ENCODE data around the gene SPINT3. TPM values are rescaled to one million over a fixed set of nuclear protein-coding genes. Genes with fewer than 3 reads are reported as not detected.

Gene SPINT3
- total RNA-seq, 1 donor: not detected

DNA sequence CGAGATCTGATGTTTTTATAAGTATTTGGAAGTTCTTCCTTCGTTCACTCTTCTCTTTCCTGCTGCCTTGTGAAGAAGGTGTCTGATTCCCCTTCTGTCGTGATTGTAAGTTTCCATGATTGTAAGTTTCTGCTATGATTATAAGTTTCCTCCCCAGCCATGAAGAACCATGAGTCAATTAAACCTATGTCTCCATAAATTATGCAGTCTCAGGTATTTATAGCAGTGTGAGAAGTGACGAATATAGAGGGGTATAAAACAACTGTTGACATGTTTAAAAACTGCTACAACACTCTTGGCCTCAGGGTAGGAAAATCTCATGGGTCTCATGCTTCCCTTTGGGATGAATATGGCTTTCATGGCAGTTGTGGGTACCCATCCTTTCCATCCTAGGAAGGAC, 51.7 kb downstream of the SPINT3 start:
- DNase-seq (ENCODE audit: low read depth in 2 of 3, low spot score in 2 of 3): no peak

DNA sequence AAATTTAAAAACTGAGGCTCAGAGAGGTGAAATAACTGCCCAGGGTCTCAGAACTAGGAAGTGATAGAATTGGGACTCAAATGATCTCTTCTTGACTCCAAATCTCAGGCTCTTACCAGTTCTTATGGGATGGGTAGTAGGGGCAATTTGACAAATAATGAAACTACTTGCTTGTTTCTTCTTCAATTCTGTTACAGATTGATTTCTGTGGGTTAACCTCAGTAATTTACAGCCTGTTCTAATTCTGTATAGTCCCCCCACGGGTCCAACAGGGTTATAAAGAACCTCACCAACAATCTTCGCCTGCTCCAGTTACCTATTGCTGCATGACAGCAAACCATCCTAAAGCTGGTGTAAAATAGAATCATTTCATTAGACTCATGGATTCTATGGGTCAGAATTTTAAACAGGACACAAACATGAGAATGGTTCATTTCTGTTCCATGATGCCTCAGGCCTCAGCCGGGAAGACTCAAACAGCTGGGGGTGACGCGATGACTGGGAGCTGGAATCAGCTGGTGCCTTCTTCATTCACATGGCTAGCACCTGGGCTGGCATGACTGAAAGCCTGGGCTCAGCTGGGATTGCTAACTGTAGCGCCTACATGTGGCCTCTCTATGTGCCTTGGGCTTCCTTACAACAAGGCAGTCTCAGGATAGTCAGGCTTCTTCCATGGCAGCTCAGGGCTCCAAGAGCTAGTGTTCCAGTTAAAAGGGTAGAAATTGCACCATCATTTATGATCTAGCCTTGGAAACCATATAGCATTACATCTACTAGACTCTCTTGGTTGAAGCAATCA, 52.5 kb downstream of the SPINT3 start:
- DNase-seq (ENCODE audit: low read depth in 2 of 3, low spot score in 2 of 3): no peak

Small RNA genes lying within 50 kb of the gene (small RNA-seq; reads per million reads assigned to genes)
- gene AL031663.1 (not detected), gene HSPD1P21 (not detected), gene RNA5SP485 (not detected)

Other genes starting within 250 kb of the SPINT3 start
- not detected for gene RBPJL, start 208.8 kb downstream of the SPINT3 start, total RNA-seq
- under 0.01 TPM for gene MATN4, start 207.3 kb downstream of the SPINT3 start, total RNA-seq
- gene SDC4, start 167.2 kb downstream of the SPINT3 start, total RNA-seq: 4.0 TPM
- 31.2 TPM for gene SYS1, start 152.5 kb downstream of the SPINT3 start, total RNA-seq
- not detected for gene TP53TG5, start 137.3 kb downstream of the SPINT3 start, total RNA-seq
- 7.0 TPM for gene DBNDD2, start 107.3 kb downstream of the SPINT3 start, total RNA-seq
- 116 TPM for gene PIGT, start 99.5 kb downstream of the SPINT3 start, total RNA-seq
- gene WFDC2, start 45.9 kb downstream of the SPINT3 start, total RNA-seq: not detected
- gene WFDC6, start 23.9 kb upstream of the SPINT3 start, total RNA-seq: not detected
- not detected for gene EPPIN, start 31.8 kb upstream of the SPINT3 start, total RNA-seq
- not detected for gene WFDC8, start 63.7 kb upstream of the SPINT3 start, total RNA-seq
- not detected for gene WFDC10A, start 114.1 kb upstream of the SPINT3 start, total RNA-seq
- gene WFDC9, start 115.7 kb upstream of the SPINT3 start, total RNA-seq: not detected
- not detected for gene WFDC11, start 154.6 kb upstream of the SPINT3 start, total RNA-seq
- not detected for gene WFDC13, start 186.4 kb upstream of the SPINT3 start, total RNA-seq
- not detected for gene WFDC10B, start 189.4 kb upstream of the SPINT3 start, total RNA-seq
- not detected for gene SPINT4, start 206.7 kb upstream of the SPINT3 start, total RNA-seq

Data from hematopoietic multipotent progenitor cell (in vitro differentiated cells).